Measurements from ENCODE around the gene SPTBN4.
A peak's percentile ranks its signal among the peaks of the same experiment; 100 is the strongest.

The SPTBN4 gene

DNA sequence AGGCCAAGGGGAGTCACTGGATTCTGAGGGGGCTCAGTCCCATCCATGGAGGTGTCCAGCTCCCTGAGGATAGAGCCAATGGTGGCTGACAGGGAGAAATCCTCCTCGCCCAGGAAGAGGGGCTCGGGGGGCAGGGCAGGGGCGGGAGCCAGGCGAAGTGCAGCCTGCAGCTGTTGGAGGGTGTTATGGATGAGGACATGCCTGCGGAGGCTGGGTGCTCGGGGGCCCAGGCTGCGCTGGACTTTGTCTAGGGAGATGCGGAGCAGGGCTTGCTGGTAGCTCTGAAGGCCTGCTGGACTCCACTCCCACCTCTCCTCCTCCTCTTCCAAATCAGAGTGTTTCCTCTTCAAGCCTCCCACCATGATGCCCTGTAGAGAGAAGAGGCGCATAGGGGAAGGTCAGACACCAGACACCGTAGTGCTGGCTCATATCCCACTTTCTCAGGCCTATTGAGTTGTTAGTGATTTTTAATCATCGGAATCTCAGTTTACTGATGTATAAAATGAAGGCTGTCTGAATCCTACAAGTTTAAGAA, 25.0 kb upstream of the SPTBN4 start:
- Histone ChIP-seq H2AFZ (ENCODE audit: low read length) (no peak overlapping the region), H3K79me2 (ENCODE audit: low read length) (peaks cover 22% of the 10 kb centered on the region), H3K4me1 (ENCODE audit: low read length) (0 out of 2 replicates have a peak, but pooled peaks cover 4% of the 10 kb centered on the region), H3K4me3 (ENCODE audit: low read length) (no peak overlapping the region), H3K4me2 (ENCODE audit: low read depth, low read length) (no peak overlapping the region), H3K27ac (ENCODE audit: low read length) (no peak overlapping the region), H3K36me3 (replicated peaks; ENCODE audit: insufficient read depth, low read length) (no peaks in the 10 kb centered on the region), H3K9ac (ENCODE audit: low read length) (no peak overlapping the region), H3K9me2 (replicated peaks; ENCODE audit: insufficient read depth, low read length) (no peaks in the 10 kb centered on the region), H4K20me1 (ENCODE audit: insufficient read depth, low read length) (no peaks in the 10 kb centered on the region), H3K9me3 (replicated peaks; ENCODE audit: insufficient read depth, low read length) (no peaks in the 10 kb centered on the region), H3K27me3 (replicated peaks; ENCODE audit: insufficient read depth, low read length) (no peaks in the 10 kb centered on the region), H3F3A (ENCODE audit: insufficient read depth, low read length) (peaks cover 6% of the 10 kb centered on the region)
- no peak for TF ChIP-seq CTCF (IDR thresholded peaks at IDR 0.05; ENCODE audit: low read length)
- TF ChIP-seq EZH2phosphoT487 (IDR thresholded peaks at IDR 0.05; ENCODE audit: low read length), result no peak
- no peak for TF ChIP-seq EZH2 (optimal IDR thresholded peaks at IDR 0.05; ENCODE audit: low read depth, low read length)
- DNase-seq, result no peak

DNA sequence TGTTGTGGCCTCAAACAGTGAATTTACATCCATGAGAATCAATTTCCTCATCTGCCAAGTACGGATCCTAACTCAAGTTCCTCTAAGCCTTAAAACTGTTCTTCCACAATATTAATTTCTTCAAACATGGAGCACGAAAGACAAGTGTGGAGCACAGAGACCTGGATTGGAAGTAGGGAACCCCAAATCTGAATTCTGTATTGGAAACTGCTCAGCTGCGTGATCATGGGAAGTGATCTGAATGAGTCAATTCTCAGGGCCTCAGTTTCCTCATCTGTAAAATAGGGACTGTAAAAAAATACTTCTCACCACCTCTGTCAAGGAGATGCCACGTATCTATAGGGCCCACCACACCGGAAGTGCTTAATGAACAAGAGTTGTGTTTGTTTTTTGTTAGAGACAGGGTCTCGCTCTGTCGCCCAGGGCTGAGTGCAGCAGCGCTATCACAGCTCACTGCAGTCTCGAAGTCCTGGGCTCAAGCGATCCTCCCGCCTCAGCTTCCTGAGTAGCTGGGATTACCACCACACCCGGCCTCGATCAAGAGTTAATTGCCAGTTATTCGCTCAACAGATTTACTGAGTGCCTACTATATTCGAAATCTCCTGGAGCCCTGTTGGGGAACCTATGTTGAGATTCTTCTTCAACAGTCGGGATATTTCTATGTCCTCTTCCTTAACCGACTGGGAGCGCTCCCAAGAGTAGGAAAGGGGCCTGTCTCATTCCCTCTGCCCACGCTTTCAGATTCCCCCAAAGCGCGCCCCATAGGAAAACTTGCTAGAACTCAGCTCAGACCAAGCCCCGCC, 24.3 kb upstream of the SPTBN4 start:
- no peak for DNase-seq
- Histone ChIP-seq H3K4me3 (ENCODE audit: low read length) (peak overlapping the region; percentile 57), H3K27ac (ENCODE audit: low read length) (no peak overlapping the region; the same call in 1 of the 2 replicates), H3K27me3 (replicated peaks; ENCODE audit: insufficient read depth, low read length) (no peaks in the 10 kb centered on the region), H4K20me1 (ENCODE audit: insufficient read depth, low read length) (no peaks in the 10 kb centered on the region), H3K9ac (ENCODE audit: low read length) (peak overlapping the region; percentile 47; the same call in 1 of the 2 replicates), H2AFZ (ENCODE audit: low read length) (peak overlapping the region; percentile 42), H3F3A (ENCODE audit: insufficient read depth, low read length) (peaks cover 6% of the 10 kb centered on the region), H3K4me1 (ENCODE audit: low read length) (0 out of 2 replicates have a peak, but pooled peaks cover 4% of the 10 kb centered on the region), H3K9me2 (replicated peaks; ENCODE audit: insufficient read depth, low read length) (no peaks in the 10 kb centered on the region), H3K9me3 (replicated peaks; ENCODE audit: insufficient read depth, low read length) (no peaks in the 10 kb centered on the region), H3K36me3 (replicated peaks; ENCODE audit: insufficient read depth, low read length) (no peaks in the 10 kb centered on the region), H3K4me2 (ENCODE audit: low read depth, low read length) (peak overlapping the region; percentile 64), H3K79me2 (ENCODE audit: low read length) (peaks cover 22% of the 10 kb centered on the region)
- no peak for TF ChIP-seq EZH2phosphoT487 (IDR thresholded peaks at IDR 0.05; ENCODE audit: low read length)
- TF ChIP-seq CTCF (IDR thresholded peaks at IDR 0.05; ENCODE audit: low read length), result no peak
- TF ChIP-seq EZH2 (optimal IDR thresholded peaks at IDR 0.05; ENCODE audit: low read depth, low read length), result no peak

DNA sequence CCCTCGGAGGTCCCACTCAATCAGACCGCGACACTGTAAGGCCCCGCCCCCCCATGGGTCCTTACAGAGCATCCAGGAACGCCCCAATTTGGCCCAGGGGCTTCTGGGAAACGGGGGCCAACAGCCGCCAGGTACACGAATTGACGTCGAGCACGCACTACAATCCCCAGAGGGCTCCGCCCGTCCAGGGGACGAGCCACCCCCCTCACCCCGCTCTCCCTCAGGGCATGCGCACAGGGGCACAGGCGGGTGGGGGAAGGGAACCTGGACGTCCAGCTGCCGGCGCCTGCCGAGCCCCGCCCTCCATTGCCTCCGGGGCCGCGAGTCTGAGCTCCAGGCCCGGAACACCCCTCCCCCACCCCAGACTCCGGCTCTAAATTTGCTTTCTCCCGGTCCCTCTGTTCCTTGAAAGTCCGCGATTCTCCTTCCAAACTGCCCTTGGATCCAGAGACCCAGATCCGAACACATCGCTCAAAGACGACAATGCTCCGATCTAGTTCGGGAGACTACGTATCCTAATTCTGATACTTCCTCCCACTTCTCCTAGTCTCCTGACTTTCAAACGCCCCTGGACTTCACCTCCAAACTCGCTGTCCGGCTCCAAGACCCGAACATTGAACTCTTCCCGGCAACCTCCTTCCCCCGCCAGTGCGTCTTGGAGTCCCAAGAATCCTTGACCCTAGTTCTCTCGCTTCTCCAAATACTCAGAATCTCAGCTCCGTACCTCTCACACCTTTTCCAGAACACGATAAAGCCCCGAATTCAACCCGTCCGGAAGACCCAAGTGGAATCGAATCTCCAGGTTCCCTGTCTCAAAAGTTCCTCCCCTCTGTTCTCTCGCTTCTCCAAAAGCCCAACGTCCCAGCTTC, 23.4 kb upstream of the SPTBN4 start:
- Histone ChIP-seq H3K79me2 (ENCODE audit: low read length) (peaks cover 22% of the 10 kb centered on the region), H3F3A (ENCODE audit: insufficient read depth, low read length) (peaks cover 6% of the 10 kb centered on the region), H2AFZ (ENCODE audit: low read length) (peak overlapping the region; percentile 91), H3K4me1 (ENCODE audit: low read length) (0 out of 2 replicates have a peak, but pooled peaks cover 4% of the 10 kb centered on the region), H3K27ac (ENCODE audit: low read length) (peak overlapping the region; percentile 72), H3K27me3 (replicated peaks; ENCODE audit: insufficient read depth, low read length) (no peaks in the 10 kb centered on the region), H4K20me1 (ENCODE audit: insufficient read depth, low read length) (no peaks in the 10 kb centered on the region), H3K9me2 (replicated peaks; ENCODE audit: insufficient read depth, low read length) (no peaks in the 10 kb centered on the region), H3K9me3 (replicated peaks; ENCODE audit: insufficient read depth, low read length) (no peaks in the 10 kb centered on the region), H3K36me3 (replicated peaks; ENCODE audit: insufficient read depth, low read length) (no peaks in the 10 kb centered on the region), H3K9ac (ENCODE audit: low read length) (peak overlapping the region; percentile 71), H3K4me3 (ENCODE audit: low read length) (peak overlapping the region; percentile 96), H3K4me2 (ENCODE audit: low read depth, low read length) (peak overlapping the region; percentile 92)
- TF ChIP-seq CTCF (IDR thresholded peaks at IDR 0.05; ENCODE audit: low read length), result no peak
- TF ChIP-seq EZH2phosphoT487 (IDR thresholded peaks at IDR 0.05; ENCODE audit: low read length), result no peak
- no peak for TF ChIP-seq EZH2 (optimal IDR thresholded peaks at IDR 0.05; ENCODE audit: low read depth, low read length)
- DNase-seq, result peak; percentile 100

Data from MM.1S (cell line).